Right lobe of liver (tissue), 6 donors: ENCODE data around the gene C1RL. TPM values are rescaled to one million over a fixed set of nuclear protein-coding genes. Genes with fewer than 3 reads are reported as not detected.
A peak's percentile ranks its signal among the peaks of the same experiment; 100 is the strongest.

Source experiments
- ATAC-seq, 4 donors: fragments of 200-7000 bp; cut with Tn5 transposase; one replicate each; pipeline ENCODE4 v1.9.1; 2020; ENCODE audit warnings: mild to moderate bottlenecking in 4 of 4, moderate library complexity in 4 of 4
- DNase-seq, 3 donors: peaks; one replicate each; pipeline ENCODE4 v3.0.0-alpha.2; 2020
- H3K27ac ChIP-seq, 3 donors: fragments of 200-600 bp; one replicate each; pipeline ENCODE4 v1.8.0; 2022
- H3K27me3 ChIP-seq, 2 donors: fragments of 200-600 bp; one replicate each; pipeline ENCODE4 v1.8.0; 2022
- H3K36me3 ChIP-seq, 4 donors: fragments of 200-600 bp; sonication (generic) in 1 of 4; one replicate each; pipeline versions ENCODE4 v1.5.1 to v1.8.0; 2017 to 2022; ENCODE audit warnings: control low read depth in 1 of 4
- H3K4me1 ChIP-seq, 4 donors: fragments of 200-600 bp; sonication (generic) in 1 of 4; one replicate each; pipeline versions ENCODE4 v1.5.1 to v1.8.0; 2017 to 2022; ENCODE audit warnings: control low read depth in 1 of 4
- H3K4me3 ChIP-seq, 3 donors: fragments of 200-600 bp; one replicate each; pipeline ENCODE4 v1.8.0; 2022
- H3K9me3 ChIP-seq, 4 donors: fragments of 200-600 bp; sonication (generic) in 1 of 4; one replicate each; pipeline versions ENCODE4 v1.5.1 to v1.8.0; 2017 to 2022; ENCODE audit warnings: control low read depth in 1 of 4
- CTCF ChIP-seq, 4 donors: fragments of 200-600 bp in 3 of 4; fragments of 450-650 bp in 1 of 4; IDR thresholded peaks; one replicate each; pipeline versions ENCODE4 v1.5.1 to v1.8.0; 2016 to 2022; ENCODE audit warnings: antibody characterized with exemption in 4 of 4, mild to moderate bottlenecking in 2 of 4
- POLR2A ChIP-seq: fragments of 450-650 bp; IDR thresholded peaks from one replicate; pipeline ENCODE4 v1.6.1; 2017; ENCODE audit warnings: antibody characterized with exemption, mild to moderate bottlenecking
- WGBS: methylation state at CpG from one replicate; pipeline ENCODE4 v1.1.6; 2018; ENCODE audit warnings: low coverage, low lambda C conversion rate; ENCODE audit not compliant: insufficient coverage; ENCODE audit errors: missing lambda C conversion rate; 5-methylcytosine and 5-hydroxymethylcytosine counted together
- intact Hi-C, 2 donors: fragments of 100-400 bp; cut with DNase I; formaldehyde crosslinking; loops; one replicate each; pipeline versions ENCODE4 v1.11.2 to v1.14.1; 2022
- total RNA-seq, 6 experiments: library from RNA; depleted of rRNA in 2 of 6; stranded (reverse); fragments of >200 nt in 2 of 6; fragmentation: NEBNext Ultra II Directional in 3 of 6; extraction: Animal tissue kit (Norgen Biotek cat#: 25700) in 3 of 6; gene quantifications; one replicate each; pipeline versions ENCODE4 v1.1.0 to v1.2.4, GENCODE V29; 2016 to 2023
- donor health status: DM: no; HTN: yes; CAD: no.
- donor health status: DM: no; HTN: no; CAD: no.
- donor health status: DM: no; HTN: no; CAD: no.
- donor health status: DM: no; HTN: yes; CAD: no.
- donor health status: DM: no; HTN: yes; CAD: no.

The C1RL gene
- total RNA-seq, 6 experiments from 2014 or later, result 202 to 236 (median 216) TPM

GRCh38 chr12:7075939-7076338, 33.1 kb downstream of the C1RL start:
- no peak overlapping the region for H3K27ac ChIP-seq

GRCh38 chr12:7075518-7075917, 33.5 kb downstream of the C1RL start:
- Histone ChIP-seq H3K4me3 (no peak overlapping the region), H3K4me1 (peaks cover 0 to 43% (median 25%) of the 10 kb centered on the region in 4 donors), H3K27me3 (no peaks in the 10 kb centered on the region), H3K27ac (no peak overlapping the region), H3K9me3 (no peaks in the 10 kb centered on the region), H3K36me3 (peaks cover 0 to 9% (median 2%) of the 10 kb centered on the region in 4 donors)
- DNase-seq (no peak), ATAC-seq (no peak)
- intact Hi-C loops, result no loop called here
- 100% methylated on average over 1 of the region's 3 CpGs for WGBS
- TF ChIP-seq POLR2A (no peak), CTCF (IDR thresholded peaks at IDR 0.05) (no peak)

More at GRCh38 chr12:7075939-7076338, 33.1 kb downstream of the C1RL start:
- Histone ChIP-seq H3K4me1 (peaks cover under 1 to 43% (median 25%) of the 10 kb centered on the region in 4 donors), H3K9me3 (no peaks in the 10 kb centered on the region), H3K27me3 (no peaks in the 10 kb centered on the region), H3K4me3 (no peak overlapping the region), H3K36me3 (peaks cover 0 to 9% (median 3%) of the 10 kb centered on the region in 4 donors)
- intact Hi-C loops, result no loop called here
- TF ChIP-seq POLR2A (no peak), CTCF (IDR thresholded peaks at IDR 0.05) (no peak)
- WGBS, result 53% methylated on average over 3 of the region's 3 CpGs
- DNase-seq, result no peak
- ATAC-seq, result no peak

- H3K4me3 ChIP-seq, result no peak overlapping the region
- intact Hi-C loops, result no loop called here
- no peaks in the 10 kb centered on the region for H3K27me3 ChIP-seq
- H3K27ac ChIP-seq, result peak overlapping the region in 1 of 3 donors; percentile 3
- DNase-seq (no peak), ATAC-seq (no peak)
- TF ChIP-seq CTCF (IDR thresholded peaks at IDR 0.05), result no peak
- TF ChIP-seq POLR2A, result no peak
- WGBS, result 25% methylated on average over 1 of the region's 1 CpG
- peaks cover 0 to 45% (median 23%) of the 10 kb centered on the region in 4 donors for H3K4me1 ChIP-seq
- H3K9me3 ChIP-seq, result no peaks in the 10 kb centered on the region
- H3K36me3 ChIP-seq, result peaks cover 0 to 21% (median 6%) of the 10 kb centered on the region in 4 donors
These were observed 35.1 kb downstream of the C1RL start for GRCh38 chr12:7073946-7074345.

- no peaks in the 10 kb centered on the region for H3K27me3 ChIP-seq
- peak overlapping the region in 2 of 3 donors; percentile 33 to 82 for H3K27ac ChIP-seq
- intact Hi-C loops, result no loop called here
- no peak overlapping the region for H3K4me3 ChIP-seq
- H3K4me1 ChIP-seq, result peaks cover 0 to 50% (median 25%) of the 10 kb centered on the region in 4 donors
- TF ChIP-seq POLR2A, result no peak
- TF ChIP-seq CTCF (IDR thresholded peaks at IDR 0.05), result no peak
- no peak for ATAC-seq
- H3K36me3 ChIP-seq, result peaks cover 0 to 32% (median 10%) of the 10 kb centered on the region in 4 donors
- no peak for DNase-seq
- no peaks in the 10 kb centered on the region for H3K9me3 ChIP-seq
- WGBS, result 63% methylated on average over 6 of the region's 6 CpGs
These were observed 36.5 kb downstream of the C1RL start for GRCh38 chr12:7072554-7072953.

GRCh38 chr12:7072035-7072434, 37.0 kb downstream of the C1RL start:
- H3K27me3 ChIP-seq, result no peaks in the 10 kb centered on the region
- peak overlapping the region in 1 of 3 donors; percentile 15 for H3K4me3 ChIP-seq
- TF ChIP-seq POLR2A (no peak), CTCF (IDR thresholded peaks at IDR 0.05) (no peak)
- WGBS, result 25% methylated on average over 5 of the region's 6 CpGs
- no peaks in the 10 kb centered on the region for H3K9me3 ChIP-seq
- peaks cover 0 to 55% (median 27%) of the 10 kb centered on the region in 4 donors for H3K4me1 ChIP-seq
- peak overlapping the region; percentile 33 to 82 (median 66) for H3K27ac ChIP-seq
- DNase-seq (peak in 1 of 3 donors; percentile 75), ATAC-seq (peak; percentile 64 to 85 (median 73))
- peaks cover 0 to 37% (median 14%) of the 10 kb centered on the region in 4 donors for H3K36me3 ChIP-seq
- intact Hi-C loops, result no loop called here
